GM11168 (cell line): ENCODE results near the gene RAB22A.

Experiments used
- in situ Hi-C: fragments of 300-500 bp; cut with MboI; formaldehyde crosslinking; loops from one replicate; pipeline ENCODE4 v1.12.0; 2022; ENCODE audit warnings: low sequenced_read_pairs; ENCODE audit not compliant: unreplicated experiment

The RAB22A gene

DNA sequence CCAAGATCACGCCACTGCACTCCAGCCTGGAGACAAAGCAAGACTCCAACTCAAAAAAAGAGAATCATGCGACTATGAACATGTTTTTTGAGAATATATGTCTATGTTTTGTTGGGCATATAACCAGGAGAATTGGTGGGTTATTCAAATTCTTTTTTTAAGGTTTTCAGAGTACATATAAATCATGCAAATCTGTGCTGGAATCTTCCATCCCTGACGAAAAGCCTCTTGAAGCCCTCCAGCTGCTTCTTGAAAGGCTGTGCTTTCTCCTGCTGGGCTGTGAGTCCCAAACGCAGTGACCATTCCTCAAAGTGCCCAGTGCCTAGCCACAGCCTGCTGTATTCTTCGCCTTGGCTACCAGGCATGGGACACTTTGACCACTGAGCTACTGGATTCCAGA lies 9.2 kb upstream of the RAB22A start:
- in situ Hi-C loops, result no loop called here

DNA sequence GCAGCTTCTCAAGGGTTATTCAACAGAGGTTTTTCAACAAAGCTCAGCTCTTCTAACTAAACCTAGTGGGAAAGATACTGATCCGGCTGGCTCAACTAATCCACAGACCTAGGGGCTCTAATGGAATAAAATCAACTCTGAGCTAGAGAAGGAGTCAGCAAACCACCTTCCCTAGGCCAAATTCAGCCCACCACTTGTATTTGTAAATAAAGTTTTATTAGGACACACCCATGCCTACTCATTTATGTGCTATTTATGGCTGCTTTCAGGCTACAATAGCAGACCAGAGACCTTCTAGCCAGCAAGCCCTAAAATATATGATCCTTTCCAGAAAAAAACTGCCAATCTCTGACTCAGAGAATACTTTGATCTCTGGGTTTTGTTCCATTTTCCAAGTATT lies 6.0 kb upstream of the RAB22A start:
- in situ Hi-C loops, result no loop called here

DNA sequence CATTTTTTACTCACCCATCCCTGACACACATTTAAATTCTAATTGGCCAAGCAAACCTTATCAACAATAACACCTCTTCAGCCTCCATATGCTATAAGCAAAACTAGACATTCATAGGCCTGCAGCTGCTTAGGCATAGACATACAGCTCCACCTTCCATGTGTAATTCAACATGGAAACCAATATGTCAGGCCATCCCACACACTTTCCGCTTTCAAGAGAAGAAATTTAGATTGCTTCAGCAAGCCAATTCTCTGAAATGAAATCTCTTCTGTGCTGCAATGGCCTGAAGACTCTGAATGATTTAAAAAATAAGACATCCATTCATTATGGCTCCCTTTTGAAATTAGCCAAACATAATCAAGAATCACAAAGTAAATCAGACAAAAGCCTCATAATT lies 4.5 kb upstream of the RAB22A start:
- in situ Hi-C loops, result no loop called here

DNA sequence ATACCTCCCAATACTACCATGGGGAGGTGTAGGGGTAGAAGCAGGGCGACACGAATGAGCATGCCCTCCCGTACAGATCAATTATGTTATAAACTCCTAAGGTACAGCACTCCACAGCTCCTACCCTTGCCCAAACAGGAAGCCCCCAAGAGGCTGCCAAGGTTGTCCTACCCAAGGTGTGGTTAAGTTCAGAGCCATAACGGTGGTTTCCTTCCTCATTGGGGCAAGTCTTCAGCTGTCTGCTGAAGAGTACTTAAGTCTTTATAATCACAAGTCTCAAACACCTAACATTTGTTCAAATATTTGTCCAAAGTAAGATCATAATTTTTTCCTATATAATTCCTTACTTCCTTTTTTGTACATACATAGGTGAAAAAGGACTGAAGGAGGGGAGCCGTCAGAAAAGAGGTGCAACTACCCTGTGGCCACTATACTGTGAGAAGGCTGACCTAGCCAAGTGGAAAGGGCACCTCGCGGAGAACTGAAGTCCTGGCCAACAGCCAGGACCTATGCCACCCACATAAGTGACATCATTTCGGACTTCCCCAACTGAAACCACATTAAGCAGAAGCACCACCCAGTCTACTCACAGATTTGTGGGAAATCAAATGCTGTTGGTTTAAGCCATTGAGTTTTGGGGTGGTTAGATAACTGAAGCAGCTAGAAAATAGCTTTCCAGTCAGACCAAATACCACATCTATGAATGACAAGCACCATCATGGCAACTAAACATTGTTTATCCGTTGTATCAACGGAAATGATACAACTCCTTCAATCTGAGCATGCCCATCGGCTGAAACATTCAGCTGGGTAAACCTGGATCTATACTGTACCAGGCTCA lies 2.9 kb upstream of the RAB22A start:
- in situ Hi-C loops, result no loop called here

DNA sequence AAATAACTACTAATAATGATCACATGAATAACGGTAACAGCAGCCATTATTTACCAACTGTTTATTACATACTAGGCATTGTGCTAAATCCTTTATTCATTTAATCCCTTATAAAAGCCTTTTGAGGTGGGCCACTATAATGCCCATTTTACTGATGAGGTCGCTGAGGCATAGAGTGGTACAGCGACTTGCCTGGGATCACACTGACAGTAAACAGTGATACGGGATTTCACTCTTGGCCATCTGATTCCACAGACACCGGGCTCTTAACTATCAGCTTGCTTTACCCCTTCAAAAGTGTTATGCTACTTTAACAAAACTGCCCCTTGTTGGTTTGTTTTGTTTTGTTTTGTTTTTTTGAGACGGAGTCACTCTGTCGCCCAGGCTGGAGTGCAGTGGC lies 2.2 kb upstream of the RAB22A start:
- in situ Hi-C loops, result no loop called here

DNA sequence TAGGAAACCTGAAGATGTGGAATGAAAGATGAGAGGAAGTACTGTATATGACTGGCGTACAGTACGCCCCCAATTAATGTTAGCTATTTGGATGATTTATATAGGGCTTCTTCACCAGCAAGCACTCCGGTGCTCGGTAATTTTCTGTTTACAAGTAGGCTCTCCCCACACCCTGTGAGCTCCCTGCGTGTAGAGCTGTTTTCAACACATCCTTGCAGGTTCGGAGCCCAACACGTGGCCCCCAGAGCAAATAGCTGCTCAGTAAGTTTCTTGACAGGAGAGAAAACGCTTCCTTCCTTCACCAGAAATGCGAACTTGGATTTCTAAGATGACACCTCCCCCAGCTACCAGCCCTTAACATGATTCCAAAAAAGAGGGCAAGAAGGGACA lies 1.2 kb upstream of the RAB22A start:
- in situ Hi-C loops, result no loop called here

DNA sequence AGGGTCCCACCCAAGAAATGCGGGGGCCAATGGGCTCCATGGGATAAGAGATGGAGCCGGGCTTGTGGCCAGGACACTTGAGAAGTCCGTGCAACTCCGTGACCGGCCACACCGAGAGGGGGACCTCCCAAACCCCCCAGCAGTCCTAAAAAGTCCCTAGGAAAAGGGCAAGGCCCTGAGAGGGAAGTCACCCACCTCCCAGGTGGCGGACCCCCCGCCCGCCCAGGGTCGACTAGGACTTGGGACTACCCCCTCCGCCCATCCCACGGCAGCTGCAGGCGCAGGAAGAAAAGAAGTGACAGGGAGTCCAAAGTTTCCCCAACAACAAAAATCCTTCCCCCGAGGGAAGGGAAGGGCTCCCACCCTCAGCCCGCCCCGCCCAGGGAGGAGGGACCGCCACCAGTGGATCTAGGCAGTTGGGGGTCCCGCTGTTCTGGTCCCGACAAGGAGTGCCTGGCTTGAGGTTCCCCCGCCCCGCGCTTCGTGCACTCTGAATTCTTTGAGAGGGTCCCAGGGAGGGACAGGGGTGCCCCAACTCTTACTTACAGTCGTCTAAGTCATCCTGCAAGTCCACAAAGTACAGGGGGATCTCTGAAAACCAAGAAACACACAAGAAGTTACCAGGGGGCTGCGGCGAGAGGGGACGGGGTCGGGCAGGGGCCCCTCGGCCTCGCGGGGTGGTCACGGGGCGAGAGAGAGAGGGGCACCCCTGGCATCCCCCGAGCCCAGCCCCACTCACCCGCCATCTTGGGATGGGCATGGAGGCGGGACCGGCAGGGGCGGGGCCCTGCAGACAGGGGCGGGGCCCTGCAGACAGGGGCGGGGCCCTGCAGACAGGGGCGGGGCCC lies 611 bp upstream of the RAB22A start:
- in situ Hi-C loops, result no loop called here

DNA sequence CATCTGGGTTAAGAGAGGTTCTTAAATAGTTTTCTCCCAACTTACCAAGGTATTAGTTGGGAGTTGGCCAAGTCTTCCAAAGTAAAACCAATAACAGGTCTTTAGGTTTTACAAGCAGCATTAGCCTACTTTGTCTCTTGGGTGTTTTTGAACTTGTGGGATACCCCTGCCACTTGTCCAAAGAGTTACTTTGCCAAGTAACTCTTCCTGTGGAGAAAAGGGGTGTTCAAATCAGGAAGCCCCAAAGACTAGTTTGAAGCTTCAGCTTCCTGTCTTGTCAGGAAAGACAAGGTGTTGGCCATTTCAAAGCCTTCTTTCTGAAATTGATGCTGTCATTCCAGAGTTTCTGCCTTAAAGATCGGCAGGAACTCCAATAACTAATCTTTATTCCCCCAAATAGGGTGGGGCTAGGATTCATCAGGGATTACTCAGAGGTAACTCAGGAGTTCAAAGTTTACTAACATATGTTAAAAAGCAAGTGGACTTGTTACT lies 822 bp downstream of the RAB22A start:
- in situ Hi-C loops, result no loop called here

DNA sequence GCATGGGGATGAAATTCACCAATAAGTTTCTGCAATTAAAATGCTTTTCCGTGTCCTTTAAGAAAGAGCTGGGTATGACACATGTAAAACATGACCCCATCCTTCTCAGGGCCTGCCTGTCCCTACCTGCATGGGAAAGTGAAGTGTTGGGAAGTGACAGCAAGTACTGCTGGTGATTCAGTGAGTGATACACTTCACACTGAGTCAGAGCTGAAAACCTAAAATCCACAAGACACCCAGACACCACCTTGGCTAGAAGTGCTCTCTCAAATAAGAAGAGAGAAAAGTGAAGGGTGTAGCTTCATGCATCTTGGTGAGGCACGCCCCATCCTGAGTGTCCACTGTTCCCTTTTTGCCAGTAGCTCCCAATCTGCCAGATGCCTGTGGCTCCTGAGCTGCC lies 3.3 kb downstream of the RAB22A start:
- in situ Hi-C loops, result no loop called here

DNA sequence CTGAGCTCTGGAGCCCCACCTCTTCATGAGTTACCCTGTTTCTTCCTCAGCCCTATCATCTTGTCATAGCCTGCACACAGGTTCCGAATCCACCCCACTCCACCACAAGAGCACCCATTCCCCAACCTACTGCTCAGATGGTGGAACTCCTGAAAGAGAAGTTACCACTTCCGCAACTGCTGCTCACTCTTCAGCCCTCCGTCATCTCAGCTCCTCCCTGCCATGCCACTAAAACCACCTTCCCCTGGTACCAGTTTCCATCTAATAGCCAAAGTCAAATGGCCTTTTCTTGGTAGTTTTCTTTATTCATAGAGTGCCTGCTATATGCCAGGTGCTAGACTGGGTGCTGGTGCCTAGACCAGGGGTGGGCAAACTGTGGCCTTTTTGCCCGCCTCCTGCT lies 3.9 kb downstream of the RAB22A start:
- in situ Hi-C loops, result no loop called here

DNA sequence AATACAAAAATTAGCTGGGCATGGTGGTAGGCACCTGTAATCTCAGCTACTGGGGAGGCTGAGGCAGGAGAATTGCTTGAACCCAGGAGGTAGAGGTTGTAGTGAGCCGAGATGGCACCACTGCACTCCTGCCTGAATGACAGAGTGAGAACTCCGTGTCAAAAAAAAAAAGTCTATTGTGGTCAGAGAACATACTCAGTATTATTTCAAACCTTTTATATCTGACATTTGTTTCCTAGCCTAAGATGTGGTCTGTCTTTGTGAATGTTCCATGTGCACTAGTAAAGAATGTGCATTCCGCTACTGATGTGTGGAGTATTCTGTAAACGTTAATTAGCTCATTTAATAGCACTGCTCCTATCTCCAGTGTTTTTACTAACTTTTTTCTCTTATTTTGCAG lies 11.7 kb downstream of the RAB22A start:
- in situ Hi-C loops, result no loop called here

DNA sequence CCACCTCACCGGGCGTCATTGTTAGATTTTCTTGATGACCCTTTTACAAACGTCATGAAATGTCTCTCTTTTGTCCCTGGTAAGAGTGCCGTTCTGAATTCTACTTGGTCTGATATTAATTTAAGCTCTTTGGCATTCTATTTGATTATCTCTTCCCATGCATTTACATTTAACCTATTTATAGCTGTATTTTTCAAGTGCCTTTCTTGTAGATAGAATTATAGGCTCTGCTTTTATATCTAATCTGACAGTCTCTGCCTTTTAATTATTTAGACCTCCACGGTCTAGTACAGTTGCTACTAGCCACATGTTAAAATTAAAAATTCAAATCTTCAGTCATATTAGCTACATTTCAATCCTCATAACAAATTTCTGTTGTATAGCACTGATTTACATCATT lies 12.6 kb downstream of the RAB22A start:
- in situ Hi-C loops, result no loop called here

DNA sequence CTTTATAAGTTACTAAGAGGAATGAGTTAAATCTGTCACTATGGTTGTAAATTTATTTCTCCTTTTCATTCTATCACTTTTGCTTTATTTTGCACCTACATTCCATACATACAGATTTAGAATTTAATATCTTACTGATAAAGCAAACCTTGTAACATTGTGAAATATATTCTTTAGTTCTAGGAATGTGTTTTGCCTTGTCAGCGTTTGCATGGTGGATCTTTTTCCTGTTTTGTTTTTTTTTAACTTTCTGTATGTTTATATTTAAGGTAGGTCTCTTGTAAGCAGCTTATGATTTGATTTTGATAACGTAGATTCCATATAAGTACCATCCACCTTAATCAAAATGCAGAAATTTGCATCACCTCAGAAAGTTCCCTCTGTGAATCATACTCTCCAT lies 16.4 kb downstream of the RAB22A start:
- in situ Hi-C loops, result no loop called here

DNA sequence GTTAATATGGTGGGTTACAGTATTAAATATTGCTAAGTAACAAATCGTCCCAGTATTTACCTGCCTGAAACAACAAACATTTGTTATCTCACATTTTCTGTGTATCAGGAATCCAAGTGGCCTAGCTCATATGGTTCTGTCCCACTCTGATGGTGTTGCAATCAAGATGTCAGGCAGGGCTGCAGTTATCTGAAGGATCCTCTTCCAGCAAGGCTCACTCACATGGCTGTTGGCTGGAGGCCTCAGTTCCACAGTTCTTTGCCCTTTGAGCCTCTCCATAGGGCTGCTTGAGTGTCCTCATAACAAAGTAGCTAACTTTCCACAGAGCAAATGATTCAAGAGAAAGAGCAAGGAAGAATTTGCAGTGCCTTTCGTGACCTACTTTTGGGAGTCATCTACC lies 17.7 kb downstream of the RAB22A start:
- in situ Hi-C loops, result no loop called here

DNA sequence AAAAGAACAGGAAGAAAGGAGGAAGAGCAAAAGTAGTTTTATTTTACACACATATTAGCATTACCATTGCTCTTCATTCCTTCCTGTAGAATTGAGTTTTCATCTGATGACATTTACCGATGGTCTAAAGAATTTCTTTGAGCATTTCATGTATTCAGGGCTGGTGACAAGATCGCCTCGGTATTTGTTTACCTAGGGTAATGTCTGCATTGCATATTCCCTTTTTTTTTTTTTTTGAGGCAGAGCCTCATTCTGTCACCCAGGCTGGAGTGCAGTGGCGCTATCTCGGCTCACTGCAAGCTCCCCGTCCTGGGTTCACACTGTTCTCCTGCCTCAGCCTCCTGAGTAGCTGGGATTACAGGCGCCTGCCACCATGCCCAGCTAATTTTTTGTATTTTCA lies 19.3 kb downstream of the RAB22A start:
- in situ Hi-C loops, result no loop called here

DNA sequence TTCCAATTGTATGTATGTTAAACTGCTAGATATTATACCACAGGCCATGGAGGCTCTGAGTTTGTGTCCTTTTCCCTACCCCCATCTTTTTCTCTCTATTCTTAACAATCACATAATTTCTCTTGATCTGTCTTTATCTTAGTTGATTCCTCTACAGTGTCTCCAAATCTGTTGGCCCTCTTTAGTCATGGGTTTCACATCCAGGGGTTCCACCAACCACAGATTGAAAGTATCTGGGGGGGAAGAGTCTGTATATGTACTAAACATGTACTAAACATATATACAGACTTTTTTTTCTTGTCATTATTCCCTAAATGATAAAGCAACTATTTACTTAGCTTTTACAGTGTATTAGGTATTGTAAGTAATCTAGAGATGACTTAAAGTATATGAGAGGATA lies 20.2 kb downstream of the RAB22A start:
- in situ Hi-C loops, result loop anchor here (10.0 kb wide), 1 partner anchor 715 kb away; no protein-coding TSS in a partner anchor

DNA sequence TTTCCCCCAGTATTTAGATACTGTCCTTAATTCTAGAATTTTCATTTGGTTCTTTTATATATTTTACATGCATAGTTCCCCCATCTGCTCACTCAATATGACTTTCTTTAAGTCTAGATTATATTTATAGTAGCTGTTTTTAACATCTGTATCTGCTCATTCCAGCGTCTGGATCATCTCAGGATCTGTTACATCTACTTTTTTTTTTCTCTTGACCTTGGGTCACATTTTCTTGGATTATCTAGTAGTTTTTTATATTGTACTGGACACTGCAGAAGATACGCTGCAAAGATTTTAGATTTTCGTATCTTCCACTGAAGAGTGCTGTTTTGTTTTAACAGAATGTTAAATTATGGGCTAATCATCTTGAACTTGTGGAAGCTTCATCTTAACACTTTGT lies 20.7 kb downstream of the RAB22A start:
- in situ Hi-C loops, result loop anchor here (10.0 kb wide), 1 partner anchor 715 kb away; no protein-coding TSS in a partner anchor

DNA sequence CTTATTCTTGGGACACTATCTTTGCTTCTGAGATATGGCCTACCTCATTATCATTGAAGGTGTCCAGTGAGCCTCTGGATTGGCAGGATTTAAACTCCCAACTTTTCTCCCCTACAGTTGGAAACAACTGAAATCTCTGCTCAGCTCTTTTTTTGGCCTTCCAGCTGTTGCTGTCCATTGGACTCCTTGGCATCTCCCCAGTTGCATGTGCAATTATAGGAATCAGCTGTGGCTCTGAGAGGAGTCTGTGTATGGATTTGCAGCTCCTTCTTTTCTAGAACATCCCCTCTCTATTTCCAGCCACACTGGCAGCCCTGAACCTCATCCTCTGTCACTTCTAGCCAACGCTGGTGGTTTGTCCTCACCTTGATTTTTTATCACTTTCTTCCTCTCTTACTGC lies 21.2 kb downstream of the RAB22A start:
- in situ Hi-C loops, result loop anchor here (10.0 kb wide), 1 partner anchor 716 kb away; no protein-coding TSS in a partner anchor

DNA sequence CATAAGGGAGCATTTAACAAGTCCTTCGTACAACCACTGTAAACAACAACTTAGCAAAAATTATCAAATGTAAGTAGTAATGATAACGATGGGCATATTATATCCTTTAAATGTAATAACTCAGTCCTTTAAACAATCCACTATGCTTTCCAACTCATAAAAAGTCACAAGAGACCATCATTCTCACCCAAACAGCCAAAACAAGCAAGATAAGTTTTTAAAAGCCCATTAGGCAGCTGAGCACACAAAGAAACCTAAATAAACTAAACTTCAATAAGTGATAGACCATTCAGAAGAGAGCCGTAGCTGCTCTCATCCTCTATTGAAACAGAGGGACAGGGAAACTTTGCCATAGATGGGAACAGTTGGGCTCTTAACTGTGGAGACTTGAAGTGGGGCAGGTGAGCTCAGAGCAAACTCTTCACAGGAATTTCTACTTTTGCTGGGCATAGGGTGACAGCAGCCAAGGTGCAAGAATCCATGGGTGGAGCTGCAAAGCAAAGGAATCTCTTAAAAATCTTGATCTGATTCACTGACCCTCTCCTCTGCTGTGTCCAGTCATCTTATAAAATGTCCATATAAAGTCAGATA lies 22.5 kb downstream of the RAB22A start:
- in situ Hi-C loops, result loop anchor here (10.0 kb wide), 1 partner anchor 717 kb away; no protein-coding TSS in a partner anchor

DNA sequence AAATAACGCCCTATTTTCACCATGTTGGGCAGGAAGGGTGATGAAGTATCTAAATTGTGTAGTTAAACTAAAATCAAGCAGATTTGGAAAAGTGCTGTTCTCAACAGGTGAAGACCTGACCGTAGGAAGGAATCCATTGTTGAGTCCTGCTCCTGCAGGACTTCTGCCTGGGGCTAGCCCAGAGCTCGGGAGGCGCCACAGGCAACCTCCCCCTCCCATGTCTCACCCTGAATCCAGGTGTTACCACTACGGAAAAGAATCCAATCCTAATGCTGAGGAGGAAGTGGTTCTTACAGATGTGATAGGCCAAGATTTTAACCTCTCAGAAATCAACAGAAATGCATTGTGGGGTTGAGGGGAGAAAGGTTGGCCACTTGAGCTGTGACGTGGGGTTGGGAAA lies 30.2 kb downstream of the RAB22A start:
- in situ Hi-C loops, result loop anchor here (10.0 kb wide), 1 partner anchor 725 kb away; no protein-coding TSS in a partner anchor

DNA sequence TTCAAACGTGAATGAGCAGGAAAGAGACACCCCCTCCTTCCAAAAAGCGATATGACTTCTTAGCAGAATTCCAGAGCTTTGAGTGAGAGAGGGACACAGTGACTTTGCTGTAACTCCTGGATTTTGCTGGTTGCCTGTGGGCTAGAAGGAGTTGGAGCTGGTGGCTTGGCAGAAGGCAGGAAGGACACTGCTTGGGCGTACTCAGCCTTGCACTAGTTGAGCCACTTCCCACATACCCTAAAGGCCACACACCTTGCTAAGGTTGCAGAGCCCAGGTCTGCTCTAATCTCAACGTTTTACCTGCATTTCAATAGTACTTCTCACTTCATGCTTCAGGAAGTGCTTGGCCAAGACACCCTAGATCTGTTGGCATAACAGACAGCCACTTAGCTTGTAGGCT lies 30.6 kb downstream of the RAB22A start:
- in situ Hi-C loops, result no loop called here
